CD4-positive, alpha-beta T cell treated with Interleukin-15 for 4 hours (primary cell): ENCODE measurements around the gene CHKB.
"Not testable (repeated sequence)": the region's sequence is repeated elsewhere in the genome, so short reads cannot be mapped to it uniquely, and the experiment has no call there.

Experiments
- DNase-seq: peaks from one replicate; pipeline ENCODE4 v3.0.0-alpha.2; 2020; ENCODE audit warnings: low spot score

CHKB gene

GRCh38 chr22:50612528-50613221, 30.0 kb upstream of the CHKB start:
- DNase-seq = no peak

- DNase-seq = no peak
Observed at GRCh38 chr22:50612168-50612527, 29.5 kb upstream of the CHKB start.

- no peak for DNase-seq
Observed at GRCh38 chr22:50611341-50612060, 28.9 kb upstream of the CHKB start.

- no peak for DNase-seq
Observed at GRCh38 chr22:50610581-50610980, 27.9 kb upstream of the CHKB start.

- no peak for DNase-seq
Observed at GRCh38 chr22:50610041-50610451, 27.4 kb upstream of the CHKB start.

GRCh38 chr22:50609599-50609998, 26.9 kb upstream of the CHKB start:
- no peak for DNase-seq

- DNase-seq = no peak
Observed at GRCh38 chr22:50608996-50609395, 26.3 kb upstream of the CHKB start.

GRCh38 chr22:50608058-50608840, 25.6 kb upstream of the CHKB start:
- DNase-seq = not testable (repeated sequence)

- no peak for DNase-seq
Observed at GRCh38 chr22:50607659-50608020, 25.0 kb upstream of the CHKB start.

- no peak for DNase-seq
Observed at GRCh38 chr22:50606946-50607658, 24.5 kb upstream of the CHKB start.

- no peak for DNase-seq
Observed at GRCh38 chr22:50606165-50606945, 23.7 kb upstream of the CHKB start.

- DNase-seq = no peak
Observed at GRCh38 chr22:50605613-50606074, 23.0 kb upstream of the CHKB start.

GRCh38 chr22:50605002-50605612, 22.5 kb upstream of the CHKB start:
- DNase-seq = no peak

- DNase-seq = no peak
Observed at GRCh38 chr22:50604256-50605001, 21.8 kb upstream of the CHKB start.

- no peak for DNase-seq
Observed at GRCh38 chr22:50603511-50604255, 21.0 kb upstream of the CHKB start.

GRCh38 chr22:50602338-50602700, 19.7 kb upstream of the CHKB start:
- no peak for DNase-seq

GRCh38 chr22:50601669-50602337, 19.2 kb upstream of the CHKB start:
- no peak for DNase-seq

GRCh38 chr22:50600967-50601668, 18.5 kb upstream of the CHKB start:
- no peak for DNase-seq
